ENCODE data around the gene CFAP57. TPM values are rescaled to one million over a fixed set of nuclear protein-coding genes. Genes with fewer than 3 reads are reported as not detected.

CFAP57 gene
- total and polyA plus RNA-seq, 2 of the 13 experiments (the other 11 are each of a cell fraction or from before 2014, with no cell fraction given), result 0.01 TPM; not detected in 1

GRCh38 chr1:43285269-43285990 is 113.3 kb downstream of the CFAP57 start, which contains the start of gene C1orf210 (continued):
- no peak for TF ChIP-seq KIAA2018 (CRISPR knock-in tag; IDR thresholded peaks at IDR 0.05; ENCODE audit: borderline replicate concordance)
- TF ChIP-seq AKAP8 (CRISPR knock-in tag; IDR thresholded peaks at IDR 0.05), result no peak
- no peak for TF ChIP-seq MLXIP (CRISPR knock-in tag; IDR thresholded peaks at IDR 0.05; ENCODE audit: borderline replicate concordance)
- TF ChIP-seq PRDM4 (CRISPR knock-in tag; IDR thresholded peaks at IDR 0.05; ENCODE audit: borderline replicate concordance), result no peak
- TF ChIP-seq AHR (CRISPR knock-in tag; IDR thresholded peaks at IDR 0.05), result no peak
- TF ChIP-seq ETV5 (CRISPR knock-in tag; IDR thresholded peaks at IDR 0.05; ENCODE audit: borderline replicate concordance), result peak; percentile 64; the same call in 1 of the 2 replicates
- 0 out of 2 replicates have a peak, but pooled peaks have one; percentile 16 for TF ChIP-seq ZNF564 (CRISPR knock-in tag; IDR thresholded peaks at IDR 0.05)
- TF ChIP-seq ZNF607 (CRISPR knock-in tag; IDR thresholded peaks at IDR 0.05; ENCODE audit: borderline replicate concordance), result no peak; the same call in 1 of the 2 replicates
- TF ChIP-seq TEAD3 (CRISPR knock-in tag; optimal IDR thresholded peaks at IDR 0.05; ENCODE audit: borderline replicate concordance), result no peak
- TF ChIP-seq ELF4 (CRISPR knock-in tag; IDR thresholded peaks at IDR 0.05; ENCODE audit: borderline replicate concordance), result no peak
- TF ChIP-seq ZNF75D (CRISPR knock-in tag; IDR thresholded peaks at IDR 0.05; ENCODE audit: borderline replicate concordance), result no peak
- no peak for TF ChIP-seq ZNF331 (CRISPR knock-in tag; IDR thresholded peaks at IDR 0.05)
- no peak for TF ChIP-seq ZNF878 (CRISPR knock-in tag; IDR thresholded peaks at IDR 0.05)
- TF ChIP-seq MYC (CRISPR knock-in tag; IDR thresholded peaks at IDR 0.05; ENCODE audit: borderline replicate concordance), result no peak; the same call in 1 of the 2 replicates
- no peak for TF ChIP-seq ZNF383 (CRISPR knock-in tag; IDR thresholded peaks at IDR 0.05; ENCODE audit: borderline replicate concordance)
